K562 (cell line): ENCODE results near the gene INTS13. TPM values are rescaled to one million over a fixed set of nuclear protein-coding genes. Genes with fewer than 3 reads are reported as not detected.

Source experiments
- ATAC-seq: fragments of 200-7000 bp; cut with Tn5 transposase; 3 replicates; pipeline ENCODE4 v1.9.1; 2020; ENCODE audit warnings: moderate library complexity
- BruUV-seq: library from RNA; stranded (reverse); fragments of 400-500 nt; replicated peaks from 2 replicates; lab custom pipeline; 2021; lab: Mats Ljungman, UMichigan
- CTCF ChIA-PET: fragments of 300-600 bp; formaldehyde crosslinking; extraction: SDS; loops from one replicate; lab custom pipeline; 2021; ENCODE audit warnings: low intra/inter-chr PET ratio; lab: Yijun Ruan, JAX
- POLR2A ChIA-PET: fragments of 300-600, 350-650 bp; sonication (Branson Sonifier 250); formaldehyde crosslinking; extraction: SDS; loops from one replicate; lab custom pipeline; 2021; ENCODE audit warnings: antibody characterized with exemption, inconsistent platforms; lab: Yijun Ruan, JAX
- DNase-seq, 4 experiments: peaks; one replicate each; pipeline versions ENCODE4 v3.0.0 to v3.0.0-alpha.2; 2011 to 2018; ENCODE audit warnings: low spot score in 3 of 4, mixed read lengths in 3 of 4; ENCODE audit errors: extremely low read depth in 1 of 4
- FAIRE-seq: peaks from 2 replicates; lab custom pipeline; 2011; peaks lifted over from hg19 to GRCh38; lab: Jason Lieb, UNC
- H2AFZ ChIP-seq: 2 replicates; pipeline ENCODE4 v1.6.0; 2011; ENCODE audit warnings: low read depth, low read length, control low read depth, inconsistent platforms
- H3K27ac ChIP-seq: fragments of 200-600 bp; 3 replicates; pipeline ENCODE4 v1.8.0; 2011; ENCODE audit warnings: low read depth, mild to moderate bottlenecking, control low read depth, inconsistent platforms, low read length, moderate library complexity, mixed read lengths; ENCODE audit errors: extremely low read depth
- H3K27me3 ChIP-seq, 2 experiments: fragments of 300-600 bp in 1 of 2; 2 replicates in 1 of 2; 3 replicates in 1 of 2; pipeline versions ENCODE4 v1.6.0 to v1.8.0; 2011; ENCODE audit warnings: inconsistent platforms in 2 of 2, low read length in 2 of 2, mild to moderate bottlenecking in 1 of 2, mixed read lengths in 1 of 2, moderate library complexity in 1 of 2; ENCODE audit not compliant: control insufficient read depth in 2 of 2, insufficient read depth in 2 of 2
- H3K36me3 ChIP-seq: fragments of 300-600 bp; 3 replicates; pipeline ENCODE4 v1.8.0; 2011; ENCODE audit warnings: mild to moderate bottlenecking, low read length, inconsistent platforms; ENCODE audit not compliant: control insufficient read depth, insufficient read depth
- H3K4me1 ChIP-seq, 2 experiments: fragments of 200-600 bp in 1 of 2; replicated peaks in 1 of 2; 2 replicates in 1 of 2; 3 replicates in 1 of 2; pipeline versions ENCODE4 v1.5.1 to v1.8.0; 2011; ENCODE audit warnings: inconsistent platforms in 2 of 2, low read length in 2 of 2, mild to moderate bottlenecking in 1 of 2, mixed read lengths in 1 of 2, moderate library complexity in 1 of 2; ENCODE audit not compliant: control insufficient read depth in 2 of 2, insufficient read depth in 2 of 2
- H3K4me2 ChIP-seq: 2 replicates; pipeline ENCODE4 v1.6.1; 2011; ENCODE audit warnings: low read length, control low read depth, inconsistent platforms, mixed read lengths; ENCODE audit not compliant: insufficient read depth
- H3K4me3 ChIP-seq: fragments of 200-600 bp; sonication (generic), shearing (Covaris generic); 2 replicates; pipeline ENCODE4 v1.5.1; 2016; ENCODE audit warnings: control low read depth, inconsistent platforms
- H3K79me2 ChIP-seq: fragments of 200-600 bp; 3 replicates; pipeline ENCODE4 v1.8.0; 2011; ENCODE audit warnings: low read length, inconsistent platforms; ENCODE audit not compliant: control insufficient read depth, insufficient read depth
- H3K9ac ChIP-seq, 2 experiments: 2 replicates each; pipeline versions ENCODE4 v1.6.0 to v1.6.1; 2011; ENCODE audit warnings: low read depth in 2 of 2, low read length in 2 of 2, control low read depth in 1 of 2, inconsistent platforms in 1 of 2, mild to moderate bottlenecking in 1 of 2, mixed read lengths in 1 of 2; ENCODE audit not compliant: insufficient read depth in 1 of 2
- H3K9me1 ChIP-seq: one replicate; pipeline ENCODE4 v1.6.0; 2011; ENCODE audit warnings: inconsistent platforms, mild to moderate bottlenecking, low read length, moderate library complexity; ENCODE audit not compliant: control insufficient read depth, insufficient read depth
- H3K9me3 ChIP-seq: replicated peaks from 2 replicates; pipeline ENCODE4 v1.5.1; 2011; ENCODE audit warnings: low read depth, low read length, inconsistent platforms; ENCODE audit not compliant: control insufficient read depth, insufficient read depth
- H4K20me1 ChIP-seq: replicated peaks from 2 replicates; pipeline ENCODE4 v1.6.1; 2011; ENCODE audit warnings: low read length, inconsistent platforms, mixed read lengths; ENCODE audit not compliant: control insufficient read depth, insufficient read depth
- CBX1 ChIP-seq: sonication (generic); IDR thresholded peaks from 2 replicates; pipeline ENCODE4 v1.6.1; 2016; ENCODE audit warnings: antibody characterized with exemption, low read depth, mild to moderate bottlenecking
- JUN ChIP-seq, 2 experiments: sonication (generic) in 1 of 2; formaldehyde crosslinking in 1 of 2; IDR thresholded peaks; 2 replicates each; pipeline versions ENCODE4 v1.6.1 to v1.8.0; 2012 to 2022; ENCODE audit warnings: borderline replicate concordance in 2 of 2, mild to moderate bottlenecking in 2 of 2, improper control_type of control experiment in 1 of 2, low read depth in 1 of 2, low read length in 1 of 2, missing genetic modification reagents in 1 of 2
- MECOM ChIP-seq: fragments of 250-450 bp; sonication (Bioruptor Pico); IDR thresholded peaks from 2 replicates; pipeline ENCODE4 v1.8.0; 2022; ENCODE audit warnings: inconsistent platforms
- SRSF3 ChIP-seq: fragments of 200-400 bp; formaldehyde crosslinking; IDR thresholded peaks from 2 replicates; pipeline ENCODE4 v1.6.1; 2016; ENCODE audit warnings: mild to moderate bottlenecking, low read length, moderate library complexity; ENCODE audit not compliant: insufficient read depth
- STAG1 ChIP-seq: sonication (generic); formaldehyde crosslinking; IDR thresholded peaks from 2 replicates; pipeline ENCODE4 v1.5.0; 2020; ENCODE audit warnings: missing genetic modification reagents, borderline replicate concordance
- TARDBP ChIP-seq: fragments of 450-650 bp; IDR thresholded peaks from 2 replicates; pipeline ENCODE4 v1.6.1; 2016
- TSC22D4 ChIP-seq: fragments of 450-650 bp; IDR thresholded peaks from 2 replicates; pipeline ENCODE4 v1.6.1; 2016; ENCODE audit warnings: missing genetic modification characterization, missing biosample characterization, control low read depth
- ZBTB11 ChIP-seq, 3 experiments: fragments of 200-800 bp in 1 of 3; fragments of 250-450 bp in 1 of 3; fragments of 450-650 bp in 1 of 3; sonication (Bioruptor Pico) in 1 of 3; sonication (Bioruptor generic) in 1 of 3; formaldehyde crosslinking in 1 of 3; IDR thresholded peaks; 2 replicates each; pipeline versions ENCODE4 v1.6.1 to v1.8.0; 2016 to 2022; ENCODE audit warnings: mild to moderate bottlenecking in 2 of 3, missing genetic modification characterization in 2 of 3, missing compliant biosample characterization in 1 of 3, moderate library complexity in 1 of 3
- ZBTB17 ChIP-seq: fragments of 450-650 bp; formaldehyde crosslinking; IDR thresholded peaks from 2 replicates; pipeline ENCODE4 v1.4.0; 2020; ENCODE audit warnings: mild to moderate bottlenecking
- ZSCAN32 ChIP-seq: fragments of 450-650 bp; formaldehyde crosslinking; IDR thresholded peaks from 2 replicates; pipeline ENCODE4 v1.4.0; 2020; ENCODE audit warnings: mild to moderate bottlenecking, moderate library complexity
- WGBS: fragments of 100-300 bp; shearing (Covaris generic); methylation state at CpG from one replicate; pipeline ENCODE4 v1.1.6; 2016; ENCODE audit warnings: low coverage, mixed read lengths; ENCODE audit not compliant: insufficient coverage; ENCODE audit errors: missing lambda C conversion rate; 5-methylcytosine and 5-hydroxymethylcytosine counted together
- in situ Hi-C: fragments of 300-500 bp; cut with MboI; formaldehyde crosslinking; loops from 4 replicates; pipeline ENCODE4 v1.15.0; 2018; ENCODE audit warnings: inconsistent platforms, mixed read lengths
- intact Hi-C: fragments of 100-400 bp; cut with micrococcal nuclease; formaldehyde crosslinking; loops from 2 replicates; pipeline ENCODE4 v1.14.2; 2022
- polyA plus RNA-seq, 8 experiments: library from polyadenylated mRNA; depleted of rRNA in 4 of 8; stranded (reverse) in 5 of 8; unstranded in 3 of 8; fragments of >200 nt; fragmentation: Nextera tagmentation in 2 of 8; fragmentation: Illumina TruSeq in 1 of 8; extraction: Ambion mirVana in 2 of 8; extraction: Trizol in 1 of 8; gene quantifications; 2 replicates each; pipeline versions ENCODE4 v1.2.1 to v1.2.3, GENCODE V29; 2011 to 2014; ENCODE audit warnings: inconsistent platforms in 1 of 8, missing spikeins in 1 of 8
- total RNA-seq, 7 experiments: library from RNA; depleted of rRNA in 6 of 7; stranded (reverse); fragments of >200 nt in 6 of 7; fragmentation: Illumina TruSeq in 2 of 7; extraction: Trizol in 2 of 7; gene quantifications; 2 replicates each; pipeline versions ENCODE4 v1.2.1 to v1.2.3, GENCODE V29; 2011 to 2021; ENCODE audit warnings: low replicate concordance in 1 of 7

The INTS13 gene
- total and polyA plus RNA-seq, 9 of the 15 experiments (the other 6 are each of a cell fraction or from before 2014, with no cell fraction given) = 48.3 to 91.8 (median 78.1) TPM

- TF ChIP-seq TARDBP = no peak
- TF ChIP-seq SRSF3 = no peak
- no peak for TF ChIP-seq JUN (IDR thresholded peaks at IDR 0.05; ENCODE audit: borderline replicate concordance, low read depth, low read length)
- TF ChIP-seq JUN (CRISPR knock-in tag; IDR thresholded peaks at IDR 0.05; ENCODE audit: borderline replicate concordance) = no peak
- no peak for TF ChIP-seq TSC22D4 (tag)
- TF ChIP-seq STAG1 (CRISPR knock-in tag) = no peak
- no peak for TF ChIP-seq ZBTB11 (CRISPR knock-in tag; IDR thresholded peaks at IDR 0.05)
- no peak for TF ChIP-seq MECOM (CRISPR knock-in tag)
- no peak for TF ChIP-seq ZSCAN32 (CRISPR knock-in tag)
- TF ChIP-seq ZBTB17 (CRISPR knock-in tag) = no peak
- no peak for TF ChIP-seq CBX1
- TF ChIP-seq, all 486 proteins: peak for 0
- no peaks in the 10 kb centered on the region for H3K79me2 ChIP-seq
- ChIA-PET POLR2A (no interaction called here), CTCF (no interaction called here)
- no peaks in the 10 kb centered on the region for H4K20me1 ChIP-seq
- no peaks in the 10 kb centered on the region for H3K27me3 ChIP-seq
- peaks cover 0 to 7% of the 10 kb centered on the region in 2 experiments; a peak in 4 of 5 replicates for H3K4me1 ChIP-seq
- ATAC-seq (no peak), FAIRE-seq (no peak), DNase-seq (no peak)
- no peak overlapping the region for H3K4me3 ChIP-seq
- H3K9me1 ChIP-seq = no peaks in the 10 kb centered on the region
- in situ Hi-C loops (no loop called here), intact Hi-C loops (no loop called here)
- H3K9ac ChIP-seq = no peak overlapping the region
- H3K9me3 ChIP-seq = no peaks in the 10 kb centered on the region
- H3K4me2 ChIP-seq = no peak overlapping the region
- no peak overlapping the region for H2AFZ ChIP-seq
- H3K27ac ChIP-seq = no peak overlapping the region
- WGBS = 12% methylated on average over 1 of the region's 1 CpG
- BruUV-seq = no TSS peak
- H3K36me3 ChIP-seq = no peaks in the 10 kb centered on the region
Observed at GRCh38 chr12:26872625-26873024, 65.2 kb downstream of the INTS13 start.
